Activated gamma-delta T cell (primary cell): ENCODE measurements around the gene SNX7.

ENCODE experiments used
- DNase-seq: peaks from one replicate; lab custom pipeline; 2025; lab: John Stamatoyannopoulos, UW

SNX7 gene

GRCh38 chr1:98696077-98696476 is 34.6 kb downstream of the SNX7 start:
- no peak for DNase-seq

- no peak for DNase-seq
Observed at GRCh38 chr1:98697781-98698180, 36.3 kb downstream of the SNX7 start.

DNA sequence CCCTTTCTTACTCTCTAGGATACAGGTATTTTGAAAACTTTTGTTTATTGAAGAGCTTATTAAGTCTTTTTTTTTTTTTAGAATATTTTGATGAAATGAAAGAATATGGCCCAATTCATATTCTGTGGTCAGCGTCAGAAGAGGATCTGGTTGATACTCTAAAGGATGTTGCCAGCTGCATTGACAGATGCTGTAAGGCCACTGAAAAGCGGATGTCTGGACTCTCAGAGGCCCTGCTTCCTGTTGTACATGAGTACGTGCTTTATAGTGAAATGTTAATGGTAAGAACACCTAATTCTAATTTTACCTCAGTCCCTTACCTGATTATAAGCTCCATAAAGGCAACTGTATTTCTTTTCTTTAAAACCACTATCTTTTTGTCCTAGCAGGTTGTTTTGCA is 37.1 kb downstream of the SNX7 start:
- DNase-seq = no peak

GRCh38 chr1:98700228-98700627 is 38.7 kb downstream of the SNX7 start:
- no peak for DNase-seq

- DNase-seq = no peak
Observed at GRCh38 chr1:98702976-98703375, 41.5 kb downstream of the SNX7 start.

GRCh38 chr1:98704474-98704873 is 43.0 kb downstream of the SNX7 start:
- DNase-seq = no peak

DNA sequence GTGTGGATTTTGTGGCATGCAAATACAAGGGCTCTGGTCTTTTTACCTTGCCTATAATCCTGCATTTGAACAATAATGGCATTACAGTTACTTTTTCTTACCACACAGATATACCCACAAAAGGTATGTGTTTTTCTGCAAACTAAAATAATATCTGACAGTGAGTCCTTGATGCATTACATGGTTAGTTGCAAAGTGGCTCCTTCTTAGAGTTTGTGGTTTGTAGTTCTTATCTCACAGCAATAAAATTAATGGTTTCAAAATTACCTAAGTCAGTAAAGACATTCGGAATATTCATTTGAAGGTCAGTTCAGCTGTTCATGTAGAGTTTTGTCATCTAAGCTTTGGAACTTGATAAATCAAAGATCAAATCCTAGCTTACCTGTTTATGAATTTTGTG is 43.5 kb downstream of the SNX7 start:
- DNase-seq = no peak

GRCh38 chr1:98705591-98705990 is 44.1 kb downstream of the SNX7 start:
- DNase-seq = no peak

GRCh38 chr1:98706173-98706843 is 44.8 kb downstream of the SNX7 start:
- no peak for DNase-seq

- no peak for DNase-seq
Observed at GRCh38 chr1:98707556-98707955, 46.0 kb downstream of the SNX7 start.

DNA sequence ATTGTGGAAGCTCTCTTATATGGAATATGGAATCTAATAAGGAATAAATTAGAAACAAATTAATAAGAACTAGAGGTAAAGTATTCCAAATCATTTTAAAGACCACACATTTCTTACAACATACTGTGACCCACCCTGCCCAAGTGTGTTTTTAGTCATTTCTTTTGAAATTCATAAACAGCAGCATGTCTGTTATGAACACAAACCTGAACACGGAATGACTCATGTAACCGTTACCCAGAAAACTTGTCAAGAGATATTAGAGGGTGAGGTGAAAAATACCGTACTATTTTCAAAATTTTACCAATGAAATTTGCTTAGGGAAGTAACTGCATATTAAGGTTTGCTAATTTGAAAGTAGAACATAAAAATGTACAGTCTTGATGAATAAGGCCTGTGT is 48.4 kb downstream of the SNX7 start:
- DNase-seq = no peak

- DNase-seq = no peak
Observed at GRCh38 chr1:98723574-98723973, 62.1 kb downstream of the SNX7 start.

GRCh38 chr1:98732985-98733781 is 71.7 kb downstream of the SNX7 start:
- no peak for DNase-seq

- DNase-seq = no peak
Observed at GRCh38 chr1:98733782-98734112, 72.2 kb downstream of the SNX7 start.

DNA sequence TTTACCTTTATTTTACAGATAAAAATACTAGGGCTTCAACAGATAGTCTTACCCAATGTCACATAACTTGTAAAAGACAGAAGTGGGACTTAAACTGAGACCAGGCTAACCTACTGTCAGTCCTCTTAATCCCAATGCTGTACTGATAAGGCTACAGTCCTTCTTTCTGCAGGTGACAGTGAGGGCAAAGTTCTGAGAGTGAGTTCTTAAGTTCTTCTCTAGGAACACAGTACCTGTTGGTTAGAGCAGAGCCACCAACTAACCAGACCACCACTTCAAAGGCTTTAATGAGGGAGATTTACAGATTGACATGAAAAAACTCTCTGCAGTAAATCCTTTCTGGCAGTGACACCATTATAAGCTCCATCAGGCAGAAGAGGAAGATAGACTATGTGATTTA is 74.2 kb downstream of the SNX7 start:
- DNase-seq = no peak

GRCh38 chr1:98737835-98738234 is 76.3 kb downstream of the SNX7 start:
- no peak for DNase-seq

- no peak for DNase-seq
Observed at GRCh38 chr1:98739762-98740161, 78.2 kb downstream of the SNX7 start.

GRCh38 chr1:98741164-98741563 is 79.6 kb downstream of the SNX7 start:
- no peak for DNase-seq

DNA sequence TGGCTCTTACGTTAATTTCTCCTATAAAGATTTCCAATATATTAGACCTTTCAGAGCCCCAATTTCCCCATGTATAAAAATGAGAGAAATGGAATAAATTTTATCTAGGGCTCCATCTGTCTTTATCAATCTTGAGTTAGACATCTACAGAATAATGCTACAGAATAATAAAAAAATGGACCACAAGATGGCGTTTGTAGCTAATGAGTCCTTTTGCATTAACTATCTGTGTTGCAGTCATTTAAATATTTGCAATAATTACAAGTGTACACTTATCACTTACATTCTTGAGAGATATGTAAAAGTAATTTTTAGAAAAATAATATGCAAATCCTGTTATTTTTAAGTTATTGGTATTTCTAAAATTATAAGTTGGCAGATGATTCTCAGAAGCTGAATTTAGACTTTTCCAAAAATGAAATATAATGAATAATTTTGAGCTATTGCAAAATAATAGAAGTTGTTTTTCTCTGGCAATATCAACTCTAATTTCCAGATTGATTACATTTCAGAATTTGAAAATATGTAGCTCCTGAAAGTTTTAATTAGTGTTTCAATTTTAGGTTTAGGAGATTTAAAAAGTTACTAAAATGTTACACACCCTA is 87.7 kb downstream of the SNX7 start:
- DNase-seq = no peak

GRCh38 chr1:98754176-98754575 is 92.7 kb downstream of the SNX7 start:
- no peak for DNase-seq

GRCh38 chr1:98761219-98761865 is 99.8 kb downstream of the SNX7 start:
- no peak for DNase-seq

GRCh38 chr1:98763488-98764150 is 102.1 kb downstream of the SNX7 start:
- DNase-seq = no peak
